PC-9 (cell line): ENCODE measurements around the gene ANKRD11. TPM values are rescaled to one million over a fixed set of nuclear protein-coding genes. Genes with fewer than 3 reads are reported as not detected.

Source experiments
- BruUV-seq: library from RNA; stranded (reverse); fragments of 400-500 nt; replicated peaks from 2 replicates; lab custom pipeline; 2021; lab: Mats Ljungman, UMichigan
- CTCF ChIA-PET: fragments of 300-600 bp; sonication (Branson Sonifier 250); formaldehyde crosslinking; loops from one replicate; lab custom pipeline; 2022; ENCODE audit warnings: antibody characterized with exemption; lab: Charles Lee
- POLR2A ChIA-PET: fragments of 300-600 bp; sonication (Branson Sonifier 250); formaldehyde crosslinking; loops from one replicate; lab custom pipeline; 2022; ENCODE audit warnings: antibody characterized with exemption; ENCODE audit not compliant: unreplicated experiment; lab: Charles Lee
- DNase-seq, 2 experiments: peaks; one replicate each; pipeline versions ENCODE4 v3.0.0 to v3.0.0-alpha.2; 2015 to 2022; ENCODE audit warnings: mixed read lengths in 1 of 2
- H2AFZ ChIP-seq: fragments of 200-600 bp; sonication (generic); 2 replicates; pipeline ENCODE4 v1.8.1; 2017; ENCODE audit warnings: antibody characterized with exemption
- H3F3A ChIP-seq: fragments of 200-600 bp; sonication (generic); 2 replicates; pipeline ENCODE4 v1.8.1; 2017; ENCODE audit warnings: antibody characterized with exemption, mild to moderate bottlenecking, low read depth; ENCODE audit not compliant: insufficient read depth
- H3K27ac ChIP-seq: fragments of 200-600 bp; sonication (generic); 2 replicates; pipeline ENCODE4 v1.6.1; 2016; ENCODE audit warnings: mixed run types
- H3K27me3 ChIP-seq: fragments of 200-600 bp; sonication (generic); 2 replicates; pipeline ENCODE4 v1.6.1; 2016; ENCODE audit warnings: low read depth, mixed run types; ENCODE audit not compliant: insufficient read depth
- H3K36me3 ChIP-seq: fragments of 200-600 bp; sonication (generic); 2 replicates; pipeline ENCODE4 v1.6.1; 2016; ENCODE audit warnings: low read depth, mixed run types
- H3K4me1 ChIP-seq: fragments of 200-600 bp; sonication (generic); replicated peaks from 2 replicates; pipeline ENCODE4 v1.6.1; 2016; ENCODE audit warnings: mixed run types; ENCODE audit not compliant: insufficient read depth
- H3K4me2 ChIP-seq: fragments of 200-600 bp; sonication (generic); 2 replicates; pipeline ENCODE4 v1.6.1; 2017; ENCODE audit warnings: mixed run types
- H3K4me3 ChIP-seq: fragments of 200-600 bp; sonication (generic); 2 replicates; pipeline ENCODE4 v1.6.1; 2016; ENCODE audit warnings: mixed run types
- H3K79me2 ChIP-seq: fragments of 200-600 bp; sonication (generic); 2 replicates; pipeline ENCODE4 v1.6.1; 2017; ENCODE audit warnings: low read depth, mixed run types
- H3K9me2 ChIP-seq: fragments of 200-600 bp; sonication (generic); 2 replicates; pipeline ENCODE4 v1.8.1; 2017; ENCODE audit warnings: mild to moderate bottlenecking; ENCODE audit not compliant: insufficient read depth
- H3K9me3 ChIP-seq: fragments of 200-600 bp; sonication (generic); 2 replicates; pipeline ENCODE4 v1.8.1; 2016; ENCODE audit warnings: low read depth; ENCODE audit not compliant: insufficient read depth
- H4K20me1 ChIP-seq: fragments of 200-600 bp; sonication (generic); 2 replicates; pipeline ENCODE4 v1.8.1; 2017; ENCODE audit not compliant: insufficient read depth
- CTCF ChIP-seq: fragments of 200-600 bp; sonication (generic); conservative IDR thresholded peaks from 2 replicates; pipeline ENCODE4 v1.6.1; 2017; ENCODE audit warnings: mixed run types, antibody characterized with exemption, mild to moderate bottlenecking, moderate library complexity
- EZH2 ChIP-seq: fragments of 200-600 bp; sonication (generic); IDR thresholded peaks from 2 replicates; pipeline ENCODE4 v1.8.0; 2017; ENCODE audit warnings: antibody characterized with exemption, low read depth
- intact Hi-C: fragments of 100-400 bp; cut with micrococcal nuclease; formaldehyde crosslinking; loops from one replicate; pipeline ENCODE4 v1.10.0; 2022; ENCODE audit not compliant: unreplicated experiment
- total RNA-seq: library from RNA; stranded (reverse); gene quantifications from 2 replicates; pipeline ENCODE4 v1.2.3, GENCODE V29; 2021

Gene ANKRD11
- total RNA-seq, 1 experiment from 2014 or later: 220 TPM

- POLR2A ChIA-PET: no interaction called here
- peak in 1 of 2 experiments; percentile 33 for DNase-seq
These were observed 192.3 kb downstream of the ANKRD11 start for GRCh38 chr16:89297910-89298545.

GRCh38 chr16:89297156-89297874 lies 193.0 kb downstream of the ANKRD11 start:
- no peak overlapping the region for H3K4me2 ChIP-seq
- intact Hi-C loops: no loop called here
- no peaks in the 10 kb centered on the region for H3K9me2 ChIP-seq
- peaks cover 15% of the 10 kb centered on the region for H3K4me1 ChIP-seq
- no TSS peak for BruUV-seq
- ChIA-PET CTCF (interaction anchor here (0.5 kb wide), 1 partner anchor 154 kb away, joined by 5 read pairs; no protein-coding TSS in a partner anchor), POLR2A (no interaction called here)
- peaks cover 77% of the 10 kb centered on the region for H4K20me1 ChIP-seq
- no peak overlapping the region for H2AFZ ChIP-seq
- H3K4me3 ChIP-seq: no peak overlapping the region
- H3K27me3 ChIP-seq: no peaks in the 10 kb centered on the region
- no peak for DNase-seq
- peaks cover 79% of the 10 kb centered on the region for H3K79me2 ChIP-seq
- no peak for TF ChIP-seq EZH2
- no peak for TF ChIP-seq CTCF
- H3K36me3 ChIP-seq: no peaks in the 10 kb centered on the region; the same call in 1 of the 2 replicates
- H3K27ac ChIP-seq: no peak overlapping the region
- H3K9me3 ChIP-seq: no peaks in the 10 kb centered on the region
- H3F3A ChIP-seq: peaks cover 28% of the 10 kb centered on the region; the same call in 1 of the 2 replicates

More at GRCh38 chr16:89297910-89298545, 192.3 kb downstream of the ANKRD11 start:
- intact Hi-C loops: no loop called here
- peak overlapping the region; percentile 11; the same call in 1 of the 2 replicates for H3K4me2 ChIP-seq
- CTCF ChIA-PET: interaction anchor here (0.5 kb wide), 1 partner anchor 153 kb away, joined by 5 read pairs; no protein-coding TSS in a partner anchor
- BruUV-seq: no TSS peak
- H3K36me3 ChIP-seq: no peaks in the 10 kb centered on the region; the same call in 1 of the 2 replicates
- H2AFZ ChIP-seq: no peak overlapping the region
- no peaks in the 10 kb centered on the region for H3K9me3 ChIP-seq
- no peak overlapping the region for H3K4me3 ChIP-seq
- H3F3A ChIP-seq: peaks cover 30% of the 10 kb centered on the region; the same call in 1 of the 2 replicates
- H3K27ac ChIP-seq: no peak overlapping the region
- H4K20me1 ChIP-seq: peaks cover 78% of the 10 kb centered on the region
- TF ChIP-seq EZH2 (no peak), CTCF (no peak)
- H3K9me2 ChIP-seq: no peaks in the 10 kb centered on the region
- H3K27me3 ChIP-seq: no peaks in the 10 kb centered on the region
- H3K4me1 ChIP-seq: peaks cover 15% of the 10 kb centered on the region
- H3K79me2 ChIP-seq: peaks cover 79% of the 10 kb centered on the region

DNA sequence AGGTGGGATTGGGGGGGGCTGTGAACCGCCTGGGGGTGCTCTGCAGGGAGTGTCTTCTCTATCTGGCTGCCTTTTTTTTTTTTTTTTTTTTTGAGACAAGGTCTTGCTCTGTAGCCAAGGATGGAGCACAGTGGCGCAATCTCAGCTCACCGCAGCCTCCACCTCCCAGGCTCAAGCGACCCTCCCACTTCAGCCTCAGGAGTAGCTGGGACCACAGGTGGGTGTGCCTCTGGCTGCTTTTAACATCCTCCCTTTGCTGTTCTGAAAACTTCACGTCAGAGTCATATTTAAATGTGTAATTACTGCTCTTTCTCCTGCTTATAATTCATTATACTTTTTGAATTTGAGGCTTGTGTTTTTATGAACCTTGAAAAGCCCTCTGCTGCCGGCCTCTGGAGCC lies 194.4 kb downstream of the ANKRD11 start:
- H3K4me1 ChIP-seq: peaks cover 15% of the 10 kb centered on the region
- no TSS peak for BruUV-seq
- H4K20me1 ChIP-seq: peaks cover 78% of the 10 kb centered on the region
- intact Hi-C loops: no loop called here
- no peaks in the 10 kb centered on the region for H3K9me3 ChIP-seq
- ChIA-PET POLR2A (no interaction called here), CTCF (no interaction called here)
- H3F3A ChIP-seq: peaks cover 34% of the 10 kb centered on the region
- no peak overlapping the region for H3K4me2 ChIP-seq
- H3K27ac ChIP-seq: no peak overlapping the region
- no peaks in the 10 kb centered on the region for H3K27me3 ChIP-seq
- H3K36me3 ChIP-seq: no peaks in the 10 kb centered on the region; the same call in 1 of the 2 replicates
- DNase-seq: no peak
- H3K4me3 ChIP-seq: no peak overlapping the region
- no peak overlapping the region for H2AFZ ChIP-seq
- H3K79me2 ChIP-seq: peaks cover 71% of the 10 kb centered on the region
- no peaks in the 10 kb centered on the region for H3K9me2 ChIP-seq
- TF ChIP-seq CTCF (no peak), EZH2 (no peak)
